SK-N-SH treated with all-trans-retinoic acid at 6 μM for 48 hours (cell line): ENCODE data around the gene ZC3H14.

Experiments used
- BACH2 ChIP-seq: fragments of 250-450 bp; sonication (Bioruptor Pico); IDR thresholded peaks from 2 replicates; pipeline ENCODE4 v1.9.0; 2021; ENCODE audit warnings: mild to moderate bottlenecking, borderline replicate concordance
- CSRNP3 ChIP-seq: fragments of 250-450 bp; sonication (Bioruptor Pico); IDR thresholded peaks from 2 replicates; pipeline ENCODE4 v1.5.1; 2021; ENCODE audit warnings: mild to moderate bottlenecking, moderate library complexity
- ESRRG ChIP-seq: fragments of 250-450 bp; sonication (Bioruptor Pico); IDR thresholded peaks from 2 replicates; pipeline ENCODE4 v1.6.1; 2021; ENCODE audit warnings: mild to moderate bottlenecking
- GLIS3 ChIP-seq: fragments of 250-450 bp; sonication (Bioruptor Pico); IDR thresholded peaks from 2 replicates; pipeline ENCODE4 v1.5.0; 2020; ENCODE audit warnings: mild to moderate bottlenecking, moderate library complexity
- RARB ChIP-seq: fragments of 250-450 bp; sonication (Bioruptor Pico); IDR thresholded peaks from 2 replicates; pipeline ENCODE4 v1.8.0; 2021; ENCODE audit warnings: mild to moderate bottlenecking, moderate library complexity
- TSHZ2 ChIP-seq: fragments of 250-450 bp; sonication (Bioruptor Pico); IDR thresholded peaks from 2 replicates; pipeline ENCODE4 v1.5.0; 2020; ENCODE audit warnings: mild to moderate bottlenecking, moderate library complexity
- ZC3H10 ChIP-seq: fragments of 250-450 bp; sonication (Bioruptor Pico); IDR thresholded peaks from 2 replicates; pipeline ENCODE4 v1.5.1; 2021; ENCODE audit warnings: mild to moderate bottlenecking, moderate library complexity
- ZFP3 ChIP-seq: fragments of 250-450 bp; sonication (Bioruptor Pico); IDR thresholded peaks from 2 replicates; pipeline ENCODE4 v1.5.0; 2020; ENCODE audit warnings: mild to moderate bottlenecking, moderate library complexity
- ZNF565 ChIP-seq: fragments of 450-650 bp; formaldehyde crosslinking; conservative IDR thresholded peaks from 2 replicates; pipeline ENCODE4 v1.5.0; 2020; ENCODE audit warnings: low read depth, mild to moderate bottlenecking, moderate library complexity
- ZNF8 ChIP-seq: fragments of 450-650 bp; formaldehyde crosslinking; IDR thresholded peaks from 2 replicates; pipeline ENCODE4 v1.5.0; 2020; ENCODE audit warnings: mild to moderate bottlenecking, moderate library complexity

- TF ChIP-seq BACH2 (CRISPR knock-in tag), result no peak
- no peak for TF ChIP-seq ZNF565 (CRISPR knock-in tag)
- TF ChIP-seq CSRNP3, result no peak
- TF ChIP-seq ESRRG (CRISPR knock-in tag), result no peak
- no peak for TF ChIP-seq RARB
- TF ChIP-seq ZFP3 (CRISPR knock-in tag), result 0 out of 2 replicates have a peak, but pooled peaks have one; percentile 16
- TF ChIP-seq ZNF8 (CRISPR knock-in tag), result no peak
- TF ChIP-seq TSHZ2 (CRISPR knock-in tag), result no peak
- TF ChIP-seq ZC3H10 (CRISPR knock-in tag), result no peak
- TF ChIP-seq GLIS3 (CRISPR knock-in tag), result no peak
Observed at GRCh38 chr14:88554457-88555286, 8.2 kb upstream of the ZC3H14 start, which contains the start of gene PTPN21.
